Ovary (tissue), 3 donors: ENCODE results near the gene CDK5RAP3.

Experiments used
- CTCF ChIP-seq, 3 donors: fragments of 450-650 bp in 2 of 3; fragments of 200-600 bp in 1 of 3; IDR thresholded peaks; one replicate each; pipeline versions ENCODE4 v1.5.1 to v1.8.0; 2016 to 2022; ENCODE audit warnings: antibody characterized with exemption in 3 of 3, mild to moderate bottlenecking in 1 of 3
- POLR2A ChIP-seq: fragments of 450-650 bp; IDR thresholded peaks from one replicate; pipeline ENCODE4 v1.6.1; 2017; ENCODE audit warnings: antibody characterized with exemption, mild to moderate bottlenecking, moderate library complexity
- donor health status: DM: no; HTN: no; CAD: no.

- TF ChIP-seq CTCF (IDR thresholded peaks at IDR 0.05): no peak
- TF ChIP-seq POLR2A: no peak
These were observed 31.5 kb downstream of the CDK5RAP3 start for GRCh38 chr17:48002266-48002915.
